GM21390 (cell line): ENCODE measurements around the gene FFAR2.
"Not testable (repeated sequence)": the region's sequence is repeated elsewhere in the genome, so short reads cannot be mapped to it uniquely, and the experiment has no call there.

ENCODE experiments used
- ATAC-seq: cut with Tn5 transposase; IDR thresholded peaks from one replicate; pipeline ENCODE4 v1.9.1; 2021; ENCODE audit not compliant: unreplicated experiment

Gene FFAR2

GRCh38 chr19:35447606-35448469, at the start of gene FFAR2:
Gene FFAR2, plus strand, starts transcription at chr19:35448257. Its CDS starts 1,458 bp downstream, at chr19:35449715.
- ATAC-seq = no peak

- no peak for ATAC-seq
Observed at GRCh38 chr19:35398570-35398969, 49.5 kb upstream of the FFAR2 start.

DNA sequence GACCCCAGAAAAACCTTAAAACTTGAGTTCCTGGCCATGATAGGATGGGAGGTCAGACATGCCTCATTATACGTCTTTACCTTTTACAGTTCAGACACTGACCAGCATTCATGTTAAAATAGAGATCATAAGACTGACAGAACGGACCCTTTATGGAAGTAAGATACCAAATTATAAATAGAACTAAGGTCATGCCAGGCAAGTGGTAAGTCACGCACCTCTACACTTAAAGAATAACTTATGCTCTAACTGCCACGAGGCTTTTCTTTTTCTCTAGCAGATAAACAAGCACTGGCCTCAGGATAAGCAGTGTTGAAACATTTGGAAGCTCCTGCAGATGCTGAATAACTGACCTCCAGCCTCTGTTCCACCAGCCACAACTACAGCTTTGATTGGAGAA, 48.8 kb upstream of the FFAR2 start:
- ATAC-seq = no peak

DNA sequence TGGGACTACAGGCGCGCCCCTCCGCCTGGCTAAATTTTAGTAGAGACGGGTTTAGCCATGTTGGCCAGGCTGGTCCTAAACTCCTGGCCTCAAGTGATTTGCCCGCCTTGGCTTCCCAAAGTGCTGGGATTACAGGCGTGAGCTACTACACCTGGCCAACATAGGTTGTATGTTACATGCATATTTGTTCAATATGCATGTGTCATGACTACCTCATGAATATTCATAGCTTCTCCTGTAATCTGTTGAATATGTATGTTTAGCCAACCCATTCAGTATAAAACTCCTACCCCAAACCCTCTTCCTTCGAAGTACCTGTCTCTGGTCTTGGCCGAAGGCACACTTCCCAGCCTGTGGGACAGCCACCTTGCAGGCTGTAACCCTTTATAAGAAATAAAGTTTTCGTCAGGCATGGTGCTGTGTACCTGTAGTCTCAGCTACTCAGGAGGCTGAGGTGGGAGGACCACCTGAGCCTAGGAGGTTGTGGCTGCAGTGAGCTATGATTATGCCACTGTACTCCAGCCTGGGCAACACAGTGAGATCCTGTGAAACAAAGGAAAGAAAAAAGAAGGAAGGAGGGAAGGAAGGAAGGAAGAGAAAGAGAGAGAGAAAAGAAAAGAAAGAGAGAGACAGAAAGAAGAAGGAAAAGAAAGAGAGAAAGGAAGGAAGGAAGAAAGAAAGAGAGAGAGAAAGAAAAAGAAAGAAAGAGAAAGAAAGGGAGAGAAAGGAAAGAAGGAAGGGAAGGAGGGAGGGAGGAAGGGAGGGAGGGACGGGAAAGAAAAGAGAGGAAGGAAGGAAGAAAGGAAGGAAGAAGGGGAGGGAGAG, 47.9 kb upstream of the FFAR2 start:
- no peak for ATAC-seq

- no peak for ATAC-seq
Observed at GRCh38 chr19:35400773-35401100, 47.3 kb upstream of the FFAR2 start.

- not testable (repeated sequence) for ATAC-seq
Observed at GRCh38 chr19:35401416-35401815, 46.6 kb upstream of the FFAR2 start.

DNA sequence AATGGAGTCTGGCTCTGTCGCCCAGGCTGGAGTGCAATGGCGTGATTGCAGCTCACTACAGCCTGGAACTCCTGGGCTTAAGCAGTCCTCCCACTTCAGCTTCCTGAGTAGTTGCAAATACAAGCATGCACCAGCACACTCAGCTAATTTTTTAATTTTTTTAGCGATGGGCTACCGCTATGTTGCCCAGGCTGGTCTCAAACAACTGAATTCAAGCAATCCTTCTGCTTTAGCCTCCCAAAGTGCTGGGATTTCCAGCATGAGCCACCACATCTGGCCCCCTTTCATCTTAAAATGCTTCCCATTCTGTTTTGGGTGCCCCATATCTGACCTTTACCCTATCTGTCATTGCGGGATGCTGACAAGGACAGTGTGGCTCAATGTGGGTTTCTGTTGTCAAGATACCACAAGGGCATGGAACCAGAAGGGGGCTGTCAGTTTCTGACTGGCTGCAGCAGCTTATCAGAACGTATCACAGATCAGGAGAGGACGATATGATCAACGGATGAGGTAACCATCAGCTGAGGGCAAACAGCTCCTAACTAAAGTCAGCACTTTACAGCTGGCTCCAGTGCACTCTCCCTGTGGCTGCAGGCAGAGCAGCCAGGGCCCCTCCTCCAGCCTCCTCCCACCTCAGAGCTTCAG, 44.8 kb upstream of the FFAR2 start:
- ATAC-seq = no peak

DNA sequence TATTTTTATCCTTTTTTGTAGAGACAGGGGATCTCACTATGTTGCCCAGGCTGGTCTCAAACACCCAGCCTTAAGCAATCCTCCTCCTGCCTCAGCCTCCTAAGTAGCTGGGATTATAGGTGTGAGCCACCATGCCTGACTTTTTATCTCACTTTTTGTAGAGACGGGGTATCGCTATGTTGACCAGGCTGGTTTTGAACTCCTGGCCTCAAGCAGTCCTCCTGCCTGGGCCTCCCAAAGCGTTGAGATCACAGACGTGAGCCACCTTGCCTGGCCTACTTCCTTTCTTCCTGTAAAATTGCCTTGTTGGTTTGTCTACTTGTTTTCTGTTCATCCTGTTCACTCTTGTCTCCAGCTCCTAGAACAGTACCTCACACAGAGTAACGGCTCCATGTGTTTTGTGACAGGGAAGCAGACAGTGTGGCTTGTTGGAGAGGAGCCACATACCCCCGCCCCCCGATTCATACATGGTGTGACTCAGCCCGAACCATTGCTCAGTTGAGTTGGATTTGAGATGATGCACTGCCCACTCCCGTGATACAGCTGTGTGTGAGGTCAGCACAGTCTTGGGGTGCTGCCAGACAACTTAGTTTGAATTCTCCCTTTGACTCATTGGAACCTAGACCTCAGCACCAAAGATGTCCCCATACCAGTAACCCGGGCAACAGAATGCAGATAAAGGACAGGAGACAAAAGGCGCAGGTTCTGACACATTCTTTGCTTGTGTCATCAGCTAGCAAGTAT, 43.0 kb upstream of the FFAR2 start:
- ATAC-seq = no peak

DNA sequence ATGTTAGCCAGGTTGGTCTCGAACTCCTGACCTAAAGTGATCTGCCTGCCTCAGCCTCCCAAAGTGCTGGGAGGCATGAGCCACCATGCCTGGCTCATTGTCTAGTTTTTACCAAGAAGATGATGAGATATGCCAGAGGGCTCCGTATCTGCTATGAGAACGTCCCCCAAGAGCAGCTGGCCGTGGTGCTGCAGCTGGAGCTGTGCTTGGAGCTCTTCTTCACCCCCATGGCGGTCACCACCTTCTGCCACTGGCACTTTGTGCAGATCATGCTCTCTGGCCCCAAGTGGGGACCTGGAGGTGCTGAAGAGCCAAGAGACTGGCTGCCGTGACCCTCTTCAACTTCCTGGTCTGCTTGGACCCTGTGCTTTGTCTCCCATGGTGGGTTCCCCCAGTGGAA, 40.4 kb upstream of the FFAR2 start:
- no peak for ATAC-seq

DNA sequence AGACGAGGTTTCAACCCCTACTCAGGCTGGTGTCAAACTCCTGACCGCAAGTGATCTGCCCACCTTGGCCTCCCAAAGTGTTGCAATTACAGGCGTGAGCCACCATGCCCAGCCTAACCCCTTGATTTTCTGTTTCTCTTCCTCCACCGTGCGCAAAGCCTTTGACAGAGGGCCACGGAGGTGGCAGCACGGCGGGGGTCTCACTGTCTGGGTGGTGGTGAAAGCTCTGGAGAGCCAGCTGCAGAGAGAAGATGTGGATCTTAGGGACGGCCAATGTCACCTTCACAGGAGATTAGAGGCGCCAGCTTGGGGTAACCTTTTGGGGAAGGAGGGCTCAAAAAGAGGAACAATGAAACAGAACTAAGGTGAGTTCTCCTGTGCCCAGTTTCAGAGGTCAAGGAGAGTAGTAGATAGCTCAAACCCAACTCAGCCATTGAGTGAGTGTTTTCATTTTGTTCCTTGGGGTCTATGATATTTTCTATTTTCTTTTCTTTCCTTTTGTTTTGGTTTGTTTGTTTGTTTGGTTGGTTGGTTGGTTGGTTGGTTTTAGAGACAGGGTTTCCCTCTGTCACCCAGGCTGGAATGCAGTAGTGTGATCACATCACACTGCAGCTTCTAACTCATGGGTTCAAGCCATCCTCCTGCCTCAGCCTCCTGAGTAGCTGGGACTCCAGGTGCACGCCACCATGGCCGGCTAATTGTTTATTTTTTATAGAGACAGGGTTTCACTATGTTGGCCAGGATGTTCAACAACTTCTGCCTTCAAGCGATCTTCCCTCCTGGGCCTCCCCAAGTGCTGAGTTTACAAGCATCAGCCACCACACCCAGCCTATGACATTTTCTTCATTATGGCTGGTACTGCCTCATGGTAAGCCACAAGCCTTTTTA, 39.5 kb upstream of the FFAR2 start:
- peak; percentile 65 for ATAC-seq

DNA sequence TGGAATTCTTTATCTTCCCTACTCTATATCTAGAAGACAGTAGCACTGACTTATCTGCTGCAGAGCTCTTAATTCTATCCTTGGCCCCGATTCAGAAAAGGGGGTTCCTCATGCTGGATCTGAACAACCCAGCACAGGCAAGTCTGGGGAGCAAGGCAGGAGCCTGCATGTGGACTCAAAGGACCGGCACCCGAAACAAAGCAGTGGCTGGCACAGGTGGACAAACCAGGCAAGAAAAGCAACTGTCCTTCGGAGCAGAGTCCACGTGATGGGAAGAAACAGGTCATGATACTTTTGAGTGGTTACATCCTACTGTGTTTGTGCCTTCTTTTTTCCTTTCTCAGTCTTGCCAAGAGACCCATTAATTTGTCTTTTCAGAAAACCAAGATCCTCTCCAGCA, 38.9 kb upstream of the FFAR2 start:
- no peak for ATAC-seq

DNA sequence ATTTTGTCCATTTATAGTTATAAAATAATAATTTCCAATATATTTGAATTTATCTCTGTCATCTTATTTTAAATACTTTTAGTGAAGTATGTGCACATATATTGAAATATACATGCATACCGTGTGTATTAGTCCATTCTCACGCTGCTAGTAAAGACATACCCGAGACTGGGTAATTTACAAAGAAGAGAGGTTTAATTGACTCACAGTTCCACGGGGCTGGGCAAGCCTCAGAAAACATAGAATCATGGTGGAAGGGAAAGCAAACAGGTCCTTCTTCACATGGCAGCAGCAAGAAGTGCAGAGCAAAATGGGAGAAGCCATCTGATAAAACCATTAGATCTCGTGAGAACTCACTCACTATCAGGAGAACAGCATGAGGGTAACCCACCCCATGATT, 37.6 kb upstream of the FFAR2 start:
- no peak for ATAC-seq

DNA sequence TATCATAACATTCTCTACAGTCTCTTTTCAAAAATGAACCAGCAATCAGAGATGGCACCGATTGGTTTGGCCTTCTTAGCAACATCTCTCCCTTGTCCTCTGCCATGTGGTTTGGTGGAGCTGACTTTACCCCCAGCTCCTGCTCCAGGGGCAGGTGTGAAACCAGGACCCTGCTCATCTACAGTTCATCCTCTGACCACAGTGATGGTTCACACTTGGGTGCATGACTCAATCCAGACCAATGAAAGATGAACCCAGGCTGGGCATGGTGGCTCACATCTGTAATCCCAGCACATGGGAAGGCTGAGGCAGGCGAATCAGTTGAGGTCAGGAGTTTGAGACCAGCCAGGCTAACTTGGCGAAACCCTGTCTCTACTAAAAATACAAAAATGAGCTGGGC, 33.6 kb upstream of the FFAR2 start:
- ATAC-seq = no peak

DNA sequence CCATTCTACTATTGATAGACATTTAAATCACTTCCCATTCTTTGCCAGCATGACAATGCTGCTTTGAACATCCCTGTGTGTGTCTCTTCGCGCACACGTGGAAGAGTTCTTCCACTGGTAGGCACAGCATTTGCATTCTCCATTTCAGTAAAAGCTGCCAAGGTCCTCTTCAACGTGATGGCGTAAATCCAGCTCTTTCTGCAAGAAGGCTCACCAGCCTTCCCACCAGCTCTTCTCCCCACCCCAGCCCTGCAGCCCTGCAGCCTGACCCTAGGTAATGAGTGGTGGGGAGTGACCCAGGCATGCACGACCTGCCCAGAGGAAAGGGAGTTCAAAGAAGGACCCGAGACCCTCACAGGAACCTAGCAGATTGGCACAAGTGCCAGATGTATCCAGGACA, 31.7 kb upstream of the FFAR2 start:
- no peak for ATAC-seq

- no peak for ATAC-seq
Observed at GRCh38 chr19:35417278-35417677, 30.8 kb upstream of the FFAR2 start.

DNA sequence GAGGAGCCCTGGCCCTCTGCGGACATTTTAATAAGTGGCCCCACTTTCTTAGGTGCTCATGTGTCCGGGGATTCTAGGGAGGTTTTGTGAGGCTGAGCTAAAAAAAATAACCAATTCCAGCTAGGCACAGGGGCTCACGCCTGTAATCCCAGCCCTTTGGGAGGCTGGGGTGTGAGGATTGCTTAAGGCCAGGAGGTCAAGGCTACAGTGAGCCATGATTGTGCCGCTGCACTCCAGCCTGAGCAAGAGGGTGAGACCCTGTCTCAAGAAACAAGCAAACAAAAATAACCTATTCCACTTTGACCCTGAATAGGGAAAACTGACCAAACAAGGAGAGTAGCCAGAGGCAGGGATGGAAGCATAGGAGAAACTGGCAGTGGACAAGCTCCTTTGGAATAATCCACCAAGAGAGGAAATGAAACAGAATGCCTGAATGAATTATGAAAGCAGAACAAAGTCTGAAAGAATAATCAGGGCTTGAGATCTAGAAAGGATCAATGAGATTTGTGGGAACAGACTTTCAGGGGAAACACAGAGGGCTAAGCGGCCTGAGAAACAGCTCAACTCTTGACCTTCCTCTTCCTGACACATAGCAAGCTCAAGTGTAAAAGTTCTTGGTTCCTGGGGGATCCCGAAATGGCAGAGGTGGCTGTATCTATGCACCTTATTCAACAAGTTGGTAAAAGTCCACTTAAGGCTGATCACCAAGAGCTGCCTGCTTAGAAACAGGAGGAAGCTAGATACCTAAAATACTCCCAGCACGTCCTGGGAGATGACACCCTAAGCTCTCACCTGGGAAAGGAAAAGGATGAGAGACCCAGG, 30.1 kb upstream of the FFAR2 start:
- no peak for ATAC-seq

DNA sequence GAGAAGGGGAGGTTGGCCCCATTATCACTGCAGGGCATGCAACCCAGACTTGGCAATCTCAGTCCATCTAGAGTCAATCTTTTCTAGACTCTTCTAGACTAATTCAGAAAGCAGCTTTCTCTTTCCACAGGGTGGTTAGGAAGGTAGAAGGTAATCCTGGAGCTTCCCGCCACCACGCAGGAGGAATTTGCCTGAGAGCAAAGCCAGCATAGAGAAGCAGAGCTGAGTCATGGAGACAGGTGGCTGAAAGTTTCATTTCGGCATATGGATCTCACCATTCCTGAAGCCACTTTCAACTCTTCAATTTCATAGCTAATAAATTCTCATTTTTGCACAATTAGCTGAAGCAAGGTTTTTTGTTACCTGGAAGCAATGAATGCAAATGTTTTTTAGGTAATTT, 29.0 kb upstream of the FFAR2 start:
- ATAC-seq = no peak

GRCh38 chr19:35419805-35420204, 28.3 kb upstream of the FFAR2 start:
- ATAC-seq = no peak

GRCh38 chr19:35421362-35421761, 26.7 kb upstream of the FFAR2 start:
- ATAC-seq = no peak
